ENCODE results near the gene EME2. TPM values are rescaled to one million over a fixed set of nuclear protein-coding genes. Genes with fewer than 3 reads are reported as not detected.

EME2 gene
- total and polyA plus RNA-seq, 7 donors: 2.6 to 11.3 (median 5.2) TPM

DNA sequence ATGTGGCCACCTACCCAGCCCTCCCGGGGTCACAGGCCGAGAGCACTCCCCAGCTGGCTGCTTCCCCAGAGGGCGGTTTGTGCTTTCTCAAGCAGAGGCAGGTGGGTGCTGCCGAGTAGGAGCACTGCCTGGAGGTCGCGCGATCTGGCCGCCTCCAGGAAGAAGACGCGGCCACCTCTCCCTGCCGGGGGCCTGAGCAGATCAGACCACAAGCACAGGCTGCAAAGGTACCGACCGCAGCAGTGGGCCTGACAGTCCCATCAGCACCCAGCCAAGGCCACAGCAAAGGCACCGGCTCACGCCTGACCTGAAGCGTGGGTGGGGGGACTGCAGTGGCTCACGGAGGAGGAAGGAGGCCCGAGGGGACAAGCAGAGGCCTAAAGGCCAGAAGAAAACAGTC is 36.1 kb downstream of the EME2 start:
- TF ChIP-seq, protein P1, sequence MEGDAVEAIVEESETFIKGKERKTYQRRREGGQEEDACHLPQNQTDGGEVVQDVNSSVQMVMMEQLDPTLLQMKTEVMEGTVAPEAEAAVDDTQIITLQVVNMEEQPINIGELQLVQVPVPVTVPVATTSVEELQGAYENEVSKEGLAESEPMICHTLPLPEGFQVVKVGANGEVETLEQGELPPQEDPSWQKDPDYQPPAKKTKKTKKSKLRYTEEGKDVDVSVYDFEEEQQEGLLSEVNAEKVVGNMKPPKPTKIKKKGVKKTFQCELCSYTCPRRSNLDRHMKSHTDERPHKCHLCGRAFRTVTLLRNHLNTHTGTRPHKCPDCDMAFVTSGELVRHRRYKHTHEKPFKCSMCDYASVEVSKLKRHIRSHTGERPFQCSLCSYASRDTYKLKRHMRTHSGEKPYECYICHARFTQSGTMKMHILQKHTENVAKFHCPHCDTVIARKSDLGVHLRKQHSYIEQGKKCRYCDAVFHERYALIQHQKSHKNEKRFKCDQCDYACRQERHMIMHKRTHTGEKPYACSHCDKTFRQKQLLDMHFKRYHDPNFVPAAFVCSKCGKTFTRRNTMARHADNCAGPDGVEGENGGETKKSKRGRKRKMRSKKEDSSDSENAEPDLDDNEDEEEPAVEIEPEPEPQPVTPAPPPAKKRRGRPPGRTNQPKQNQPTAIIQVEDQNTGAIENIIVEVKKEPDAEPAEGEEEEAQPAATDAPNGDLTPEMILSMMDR (IDR thresholded peaks at IDR 0.05): no peak
- Histone ChIP-seq H3K36me3 (ENCODE audit: insufficient read depth in 1 of 2, low read depth in 1 of 2) (peaks cover 0 to 58% of the 10 kb centered on the region in 2 donors), H3K27ac (no peak overlapping the region), H3K9me3 (no peaks in the 10 kb centered on the region), H3K4me3 (no peak overlapping the region), H3K27me3 (ENCODE audit: insufficient read depth in 3 of 3, low read length in 2 of 3) (no peaks in the 10 kb centered on the region), H3K4me1 (no peaks in the 10 kb centered on the region)
- no peak for ATAC-seq
- DNase-seq: peak in 1 of 2 donors; percentile 45
- intact Hi-C loops (cut with DNase I): no loop called here
- 79 to 87% (median 79%) methylated on average over 18 of the region's 18 CpGs for WGBS, 3 donors

DNA sequence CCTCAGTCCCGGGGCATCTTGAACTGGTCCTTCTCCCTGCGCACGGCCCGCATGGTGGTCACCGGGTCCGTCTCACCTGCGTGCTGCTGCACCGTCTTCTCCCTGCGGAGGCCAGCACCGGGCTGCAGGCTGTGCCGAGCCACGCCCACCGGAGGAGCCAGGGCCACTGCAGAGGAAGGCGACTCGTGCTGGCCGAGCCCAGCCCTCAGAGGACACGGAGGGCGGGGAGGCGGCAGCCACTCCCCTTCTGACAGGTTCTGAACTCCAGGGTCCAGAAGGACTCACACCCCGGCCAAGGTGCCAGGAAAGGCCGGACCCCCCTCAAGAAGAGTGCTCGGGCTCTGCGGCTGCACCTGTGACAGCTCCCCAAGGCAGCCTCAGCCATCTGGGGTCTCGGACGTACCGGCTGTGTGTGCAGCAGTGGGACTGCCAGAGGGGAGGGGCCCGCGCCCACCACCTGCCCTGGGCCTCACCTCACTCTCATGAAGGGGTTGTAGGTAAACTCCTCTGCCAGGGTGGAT is 36.7 kb downstream of the EME2 start:
- intact Hi-C loops (cut with DNase I): no loop called here
- WGBS, 3 donors: 68 to 76% (median 71%) methylated on average over 27 to 28 of the region's 28 CpGs
- H3K27ac ChIP-seq: no peak overlapping the region
- peaks cover 0 to 64% of the 10 kb centered on the region in 2 donors for H3K36me3 ChIP-seq (ENCODE audit: insufficient read depth in 1 of 2, low read depth in 1 of 2)
- H3K4me3 ChIP-seq: no peak overlapping the region
- TF ChIP-seq, protein P1 (IDR thresholded peaks at IDR 0.05): no peak
- ATAC-seq: no peak
- H3K4me1 ChIP-seq: no peaks in the 10 kb centered on the region
- no peaks in the 10 kb centered on the region for H3K9me3 ChIP-seq
- peak in 1 of 2 donors; percentile 39 for DNase-seq
- no peaks in the 10 kb centered on the region for H3K27me3 ChIP-seq (ENCODE audit: insufficient read depth in 3 of 3, low read length in 2 of 3)

DNA sequence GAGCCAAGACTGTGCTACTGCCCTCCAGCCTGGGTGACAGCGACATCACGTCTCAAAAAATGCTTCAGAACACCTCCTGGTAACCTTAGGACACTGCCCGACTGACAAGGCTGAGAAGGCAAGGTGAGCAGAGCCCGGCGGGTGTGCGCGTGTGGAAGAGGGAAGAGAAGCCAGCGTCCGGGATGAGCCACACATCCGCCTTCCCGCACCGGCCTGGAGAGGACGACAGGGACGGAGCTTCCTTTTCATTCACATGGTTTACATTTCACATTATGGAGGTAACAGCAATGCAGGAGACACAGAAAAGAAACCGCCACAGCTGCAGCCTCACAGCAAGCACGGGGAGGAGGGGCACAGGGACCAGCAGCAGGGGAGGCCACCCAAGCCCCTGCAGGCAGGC is 37.5 kb downstream of the EME2 start:
- TF ChIP-seq, protein P1 (IDR thresholded peaks at IDR 0.05): no peak
- intact Hi-C loops (cut with DNase I): no loop called here

DNA sequence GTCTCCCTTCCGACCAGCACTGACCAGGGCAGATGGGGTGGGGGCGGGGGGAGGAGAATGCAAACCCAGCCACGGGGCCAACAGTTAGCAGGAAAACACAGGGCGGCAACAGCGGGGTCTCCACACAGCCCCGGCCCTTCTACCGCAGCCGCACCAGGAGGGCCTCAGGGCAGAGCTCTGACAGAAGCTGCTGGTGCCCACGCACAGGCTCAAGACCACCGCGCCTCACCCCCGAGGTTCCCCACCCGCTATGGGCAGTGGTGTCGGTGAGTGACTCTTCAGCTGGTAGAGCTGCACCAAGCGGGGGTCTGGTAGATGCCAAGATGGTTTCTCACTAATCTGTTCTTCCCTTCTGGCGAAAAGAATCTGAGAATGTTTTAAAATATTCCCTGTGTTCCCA is 37.9 kb downstream of the EME2 start:
- ATAC-seq: no peak
- TF ChIP-seq, protein P1 (IDR thresholded peaks at IDR 0.05): no peak
- Histone ChIP-seq H3K27ac (no peak overlapping the region), H3K27me3 (ENCODE audit: insufficient read depth in 3 of 3, low read length in 2 of 3) (no peaks in the 10 kb centered on the region), H3K9me3 (no peaks in the 10 kb centered on the region), H3K4me1 (no peaks in the 10 kb centered on the region), H3K4me3 (no peak overlapping the region), H3K36me3 (ENCODE audit: insufficient read depth in 1 of 2, low read depth in 1 of 2) (peaks cover 0 to 65% of the 10 kb centered on the region in 2 donors)
- intact Hi-C loops (cut with DNase I): no loop called here
- 94% methylated on average over 16 of the region's 16 CpGs for WGBS, 3 donors
- DNase-seq: no peak

More for the DNA sequence above, 37.5 kb downstream of the EME2 start:
- ATAC-seq (no peak), DNase-seq (no peak)
- Histone ChIP-seq H3K27me3 (ENCODE audit: insufficient read depth in 3 of 3, low read length in 2 of 3) (no peaks in the 10 kb centered on the region), H3K4me1 (no peaks in the 10 kb centered on the region), H3K27ac (no peak overlapping the region), H3K36me3 (ENCODE audit: insufficient read depth in 1 of 2, low read depth in 1 of 2) (peaks cover 0 to 65% of the 10 kb centered on the region in 2 donors), H3K4me3 (no peak overlapping the region), H3K9me3 (no peaks in the 10 kb centered on the region)
- 94 to 96% (median 94%) methylated on average over 16 of the region's 16 CpGs for WGBS, 3 donors

DNA sequence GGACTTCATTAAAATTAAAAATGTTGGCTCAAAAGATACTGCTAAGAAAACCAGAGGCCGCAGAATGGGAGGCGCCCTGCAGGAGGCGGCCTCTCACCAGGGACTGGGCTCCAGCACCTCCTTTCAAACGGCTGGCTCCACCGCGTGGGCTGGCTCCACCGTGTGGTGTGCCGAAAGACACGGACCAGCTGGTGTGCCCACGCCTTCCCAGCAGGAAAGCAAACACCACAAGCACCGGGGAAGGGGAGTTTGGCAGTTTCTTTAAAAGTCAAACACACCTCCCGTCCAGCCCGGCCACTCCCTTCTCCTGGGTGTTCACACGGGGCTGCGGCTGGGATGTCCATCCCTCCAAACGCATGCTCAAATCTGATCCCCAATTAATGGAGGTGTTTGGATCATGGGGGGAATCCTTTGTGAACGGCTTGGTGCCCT is 40.1 kb downstream of the EME2 start:
- Histone ChIP-seq H3K27ac (no peak overlapping the region), H3K27me3 (ENCODE audit: insufficient read depth in 3 of 3, low read length in 2 of 3) (no peaks in the 10 kb centered on the region), H3K36me3 (ENCODE audit: insufficient read depth in 1 of 2, low read depth in 1 of 2) (peaks cover 0 to 66% of the 10 kb centered on the region in 2 donors), H3K4me1 (no peaks in the 10 kb centered on the region), H3K4me3 (no peak overlapping the region), H3K9me3 (no peaks in the 10 kb centered on the region)
- DNase-seq: no peak
- 28 to 39% (median 34%) methylated on average over 17 of the region's 17 CpGs for WGBS, 3 donors
- ATAC-seq: peak; percentile 61 to 79 (median 74)
- TF ChIP-seq, protein P1 (IDR thresholded peaks at IDR 0.05): peak; percentile 22
- intact Hi-C loops (cut with DNase I): no loop called here

Measured in psoas muscle (tissue), 8 donors.